HG03457 (cell line): ENCODE measurements around the gene PCAT6.

Experiments
- ATAC-seq: cut with Tn5 transposase; IDR thresholded peaks from one replicate; pipeline ENCODE4 v1.9.1; 2021; ENCODE audit warnings: moderate number of reproducible peaks; ENCODE audit not compliant: unreplicated experiment

The PCAT6 gene

DNA sequence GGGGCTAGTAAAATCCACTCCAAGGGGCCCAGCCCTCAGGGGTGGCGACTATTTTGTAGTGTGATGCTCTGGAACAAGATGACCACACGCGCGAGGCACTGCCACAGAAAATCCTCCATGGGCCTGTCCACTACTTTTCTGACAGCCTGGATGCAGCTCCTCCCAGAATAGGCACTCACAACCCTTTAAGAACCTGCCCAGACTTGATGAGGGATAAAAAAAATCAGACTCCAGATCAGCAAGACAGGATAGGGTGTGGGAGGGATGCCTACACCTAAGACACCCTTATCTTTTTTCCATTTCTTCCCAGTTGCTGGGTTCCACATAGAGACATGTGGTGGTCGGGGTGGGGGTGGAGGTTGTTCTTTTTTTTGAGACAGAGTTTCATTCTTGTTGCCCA is 33.5 kb downstream of the PCAT6 start:
- no peak for ATAC-seq

DNA sequence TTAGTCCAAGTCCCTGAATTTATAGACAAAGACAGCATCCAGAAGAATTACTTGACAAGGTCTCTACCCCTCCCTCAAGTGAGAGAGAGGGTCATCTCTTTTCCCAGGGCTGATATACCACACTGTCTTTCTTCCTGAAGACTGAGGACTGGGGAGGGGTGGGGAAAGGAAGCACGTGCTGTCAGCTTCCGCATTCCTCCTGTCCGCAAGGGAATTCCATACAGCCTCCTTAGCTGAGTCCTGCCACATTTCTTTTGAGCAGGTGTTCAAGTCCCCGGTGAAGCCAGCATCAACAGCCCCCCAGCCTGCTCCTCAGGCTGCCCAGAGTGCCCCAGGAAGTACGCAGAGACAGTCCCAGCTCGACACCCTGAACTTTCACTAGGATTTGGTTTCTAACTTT is 34.2 kb downstream of the PCAT6 start:
- no peak for ATAC-seq

DNA sequence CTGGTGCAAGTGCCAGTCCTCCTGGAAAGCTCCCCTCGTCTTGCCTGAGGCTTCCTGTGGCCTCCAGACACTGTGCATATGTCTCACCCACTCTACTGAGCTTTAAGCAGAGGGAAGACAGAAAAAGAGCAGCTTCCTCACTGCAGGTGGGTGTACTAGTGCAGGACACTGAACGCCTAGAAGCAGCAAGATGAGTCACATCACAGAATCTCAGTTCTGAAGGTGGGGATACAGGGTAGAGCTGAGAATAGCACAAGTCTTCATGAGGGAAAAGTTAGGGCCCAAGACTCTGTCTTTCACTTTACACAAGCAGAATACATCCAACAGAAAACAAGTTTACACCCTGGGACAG is 37.4 kb downstream of the PCAT6 start:
- no peak for ATAC-seq

GRCh38 chr1:202850593-202851362 is 40.0 kb downstream of the PCAT6 start:
- no peak for ATAC-seq

DNA sequence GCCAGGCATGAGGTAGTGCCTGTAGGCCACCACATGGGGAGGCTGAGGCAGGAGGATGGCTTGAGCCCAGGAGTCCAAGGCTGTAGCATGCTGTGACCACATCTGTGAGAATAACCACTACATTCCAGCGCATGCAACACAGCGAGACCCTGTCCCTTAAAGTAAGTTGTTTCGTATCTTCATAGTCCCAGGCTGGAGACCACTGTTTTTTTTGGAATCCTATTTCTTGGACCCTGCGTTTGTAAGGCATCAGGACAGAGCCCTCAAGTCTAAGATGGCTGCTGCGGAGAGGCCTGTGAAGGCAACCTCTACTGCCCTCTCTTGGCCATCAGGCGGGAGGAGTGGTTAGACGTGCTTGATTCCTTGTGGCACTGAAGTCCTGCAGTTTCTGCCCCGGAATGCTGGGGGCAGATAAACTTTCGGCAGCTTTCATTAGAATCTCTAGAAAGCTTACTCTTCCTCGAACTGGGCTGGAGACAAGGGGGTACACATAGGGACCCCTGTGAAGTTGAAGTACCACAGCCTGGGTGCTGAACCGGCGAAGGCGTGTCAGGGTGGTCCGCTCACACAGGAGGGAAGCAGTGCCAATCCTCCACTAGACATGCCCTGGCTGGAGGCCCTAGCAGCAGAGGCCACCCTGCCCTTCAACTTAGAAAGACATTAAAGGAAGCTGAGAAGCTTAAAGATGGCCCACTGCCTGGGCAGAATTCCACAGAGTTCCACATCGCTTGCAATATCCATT is 41.6 kb downstream of the PCAT6 start:
- no peak for ATAC-seq

DNA sequence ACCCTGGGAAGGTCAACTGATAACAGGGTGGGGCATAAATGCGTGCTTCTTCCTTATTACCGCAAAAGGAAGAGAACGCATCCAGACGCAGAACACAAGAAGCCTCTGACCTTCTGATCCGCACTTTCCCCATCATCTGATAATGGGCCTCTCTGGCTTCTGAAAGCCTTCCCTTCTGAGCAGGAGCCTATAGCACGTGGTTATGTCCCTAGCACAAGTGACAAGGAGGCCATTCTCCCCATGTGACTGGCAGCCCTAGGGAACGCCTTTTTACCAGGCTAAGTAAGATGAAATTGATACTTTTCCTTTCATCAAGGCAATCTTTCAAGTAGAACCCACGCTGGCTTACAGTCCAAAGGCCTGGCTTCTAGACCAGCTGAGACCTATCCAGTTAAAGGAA is 44.0 kb downstream of the PCAT6 start:
- ATAC-seq: no peak

DNA sequence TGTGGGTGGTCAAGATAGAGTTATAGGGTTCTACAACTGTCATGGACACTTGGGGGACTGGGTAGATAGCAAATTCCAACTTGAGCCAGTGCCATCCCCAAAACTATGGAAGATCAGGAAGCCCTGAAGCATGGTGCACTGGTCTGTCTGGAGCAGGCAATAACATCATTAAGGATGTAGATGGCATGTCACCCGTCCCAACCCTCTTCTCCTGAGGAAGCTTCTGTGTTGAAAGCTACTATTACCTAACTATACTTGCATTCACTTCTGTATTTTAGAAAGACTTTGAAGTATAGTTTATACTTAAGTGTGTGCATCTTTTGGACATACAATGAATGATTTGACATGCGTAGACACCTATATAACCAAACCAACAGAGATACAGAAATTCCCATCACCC is 45.3 kb downstream of the PCAT6 start:
- ATAC-seq: no peak

- no peak for ATAC-seq
These were observed 46.4 kb downstream of the PCAT6 start for GRCh38 chr1:202857136-202857610.

DNA sequence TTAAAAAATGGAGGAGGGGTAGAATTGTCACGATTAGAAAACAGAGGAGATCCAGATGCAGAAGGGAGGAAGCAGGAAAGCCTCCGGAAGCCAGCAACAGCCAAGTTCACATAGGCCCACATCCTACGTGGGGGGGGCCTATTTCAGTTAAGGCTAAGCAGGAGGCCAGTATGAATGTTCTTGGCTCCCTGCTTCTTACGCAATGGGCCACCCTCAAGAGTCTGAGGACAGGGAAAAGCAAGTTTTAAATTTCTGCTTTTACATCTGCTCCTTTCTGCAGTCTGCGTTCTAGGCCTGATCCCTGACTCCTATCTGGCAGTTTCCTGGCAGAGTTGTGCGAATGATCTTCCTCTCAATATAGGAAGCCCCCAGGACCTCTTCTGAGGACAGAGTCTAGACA is 47.6 kb downstream of the PCAT6 start:
- no peak for ATAC-seq

DNA sequence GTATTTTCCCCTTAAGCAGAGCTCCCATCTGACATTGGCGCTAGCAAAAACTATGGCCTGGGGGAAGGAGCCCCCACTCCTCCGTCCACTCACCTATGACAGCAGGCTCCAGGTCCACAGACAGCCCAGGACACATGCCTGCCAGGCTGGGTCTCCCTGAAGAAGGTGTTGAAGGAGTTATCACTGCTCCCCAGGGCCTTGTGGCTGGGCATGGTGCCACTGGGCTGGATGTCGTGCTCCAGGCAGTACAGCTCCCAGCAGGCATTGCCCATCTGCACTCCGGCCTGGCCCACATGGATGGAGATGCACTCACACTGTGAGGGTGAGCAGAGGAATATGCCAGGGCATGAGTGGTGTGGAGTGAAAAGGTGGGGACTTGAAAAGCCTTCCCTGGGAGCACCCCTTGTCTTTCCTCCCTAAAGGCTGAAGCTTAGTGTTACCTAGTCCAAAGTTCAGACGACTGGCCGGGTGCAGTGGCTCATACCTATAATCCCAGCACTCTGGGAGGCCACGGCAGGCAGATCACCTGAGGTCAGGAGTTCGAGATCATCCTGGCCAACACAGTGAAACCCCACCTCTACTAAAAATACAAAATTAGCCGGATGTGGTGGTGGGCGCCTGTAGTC is 48.1 kb downstream of the PCAT6 start:
- no peak for ATAC-seq

DNA sequence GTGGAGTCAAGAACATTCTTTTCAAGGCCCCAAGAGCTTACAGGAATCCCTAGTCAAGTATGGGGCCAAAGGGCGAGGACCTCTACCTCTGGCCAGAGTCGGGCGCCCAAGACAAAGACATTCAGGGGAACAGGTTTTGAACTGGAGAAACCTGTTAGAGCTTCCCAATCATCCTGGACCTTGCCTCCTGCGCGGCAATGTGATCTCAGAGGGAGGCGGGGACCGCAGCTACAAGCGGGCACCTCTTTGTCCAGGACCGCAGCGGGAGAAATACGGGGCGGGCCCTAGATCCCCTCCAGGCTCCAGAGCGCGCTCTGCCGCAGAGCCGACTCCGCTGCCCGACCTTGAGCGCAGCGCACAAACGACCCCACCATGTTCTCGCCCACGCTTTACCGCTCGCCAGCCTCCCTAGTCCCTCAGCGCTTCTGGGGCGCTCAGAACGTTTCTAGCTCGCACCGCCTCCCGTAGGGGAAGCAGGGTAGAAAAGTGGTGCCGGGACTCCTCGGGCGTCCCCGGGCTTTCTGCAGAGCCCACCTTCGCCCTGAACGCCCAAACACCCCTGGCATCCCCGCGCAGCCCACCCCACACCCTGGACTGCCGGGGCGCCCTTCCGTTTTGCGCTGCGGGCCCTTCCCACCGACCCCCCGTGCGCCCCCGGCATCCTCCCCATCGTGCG is 50.1 kb downstream of the PCAT6 start:
- no peak for ATAC-seq
